Stimulated activated CD4-positive, alpha-beta T cell treated with anti-CD3 and anti-CD28 coated beads, Interleukin-4, amount 100 ng/mL, for 1 hour (primary cell): ENCODE results near the gene ELAC1.
"Not testable (repeated sequence)": the region's sequence is repeated elsewhere in the genome, so short reads cannot be mapped to it uniquely, and the experiment has no call there.

Source experiments
- DNase-seq: peaks from one replicate; pipeline ENCODE4 v3.0.0-alpha.2; 2020

The ELAC1 gene

GRCh38 chr18:50967714-50968661 is at the start of gene ELAC1:
TSS of gene ELAC1 (plus strand) at chr18:50968040. CDS start at chr18:50974405, 6,365 bp downstream.
- peak; percentile 68 for DNase-seq

- no peak for DNase-seq
Observed at GRCh38 chr18:50918153-50918552, 49.7 kb upstream of the ELAC1 start.

GRCh38 chr18:50924372-50924771 is 43.5 kb upstream of the ELAC1 start:
- DNase-seq, result no peak

GRCh38 chr18:50926521-50926920 is 41.3 kb upstream of the ELAC1 start:
- DNase-seq, result no peak

GRCh38 chr18:50928551-50928950 is 39.3 kb upstream of the ELAC1 start:
- no peak for DNase-seq

- DNase-seq, result no peak
Observed at GRCh38 chr18:50933684-50934083, 34.2 kb upstream of the ELAC1 start.

- DNase-seq, result no peak
Observed at GRCh38 chr18:50934545-50935211, 33.2 kb upstream of the ELAC1 start.

GRCh38 chr18:50935493-50936191 is 32.2 kb upstream of the ELAC1 start:
- no peak for DNase-seq

GRCh38 chr18:50937183-50937582 is 30.7 kb upstream of the ELAC1 start:
- no peak for DNase-seq

- no peak for DNase-seq
Observed at GRCh38 chr18:50938912-50939311, 28.9 kb upstream of the ELAC1 start.

- no peak for DNase-seq
Observed at GRCh38 chr18:50944245-50944932, 23.5 kb upstream of the ELAC1 start.

GRCh38 chr18:50945918-50946317 is 21.9 kb upstream of the ELAC1 start:
- not testable (repeated sequence) for DNase-seq

- DNase-seq, result no peak
Observed at GRCh38 chr18:50947899-50948298, 19.9 kb upstream of the ELAC1 start.

GRCh38 chr18:50949185-50949584 is 18.7 kb upstream of the ELAC1 start:
- no peak for DNase-seq

- no peak for DNase-seq
Observed at GRCh38 chr18:50950626-50951025, 17.2 kb upstream of the ELAC1 start.

- DNase-seq, result no peak
Observed at GRCh38 chr18:50953822-50954221, 14.0 kb upstream of the ELAC1 start.

- DNase-seq, result no peak
Observed at GRCh38 chr18:50955253-50955652, 12.6 kb upstream of the ELAC1 start.

- no peak for DNase-seq
Observed at GRCh38 chr18:50956116-50956515, 11.7 kb upstream of the ELAC1 start.

- no peak for DNase-seq
Observed at GRCh38 chr18:50961974-50962373, 5.9 kb upstream of the ELAC1 start.

GRCh38 chr18:50969448-50969847 is 1.6 kb downstream of the ELAC1 start:
- no peak for DNase-seq

GRCh38 chr18:50970006-50970405 is 2.2 kb downstream of the ELAC1 start:
- no peak for DNase-seq

GRCh38 chr18:50972404-50972803 is 4.6 kb downstream of the ELAC1 start:
- not testable (repeated sequence) for DNase-seq
